ENCODE results near the gene FOCAD.

GRCh38 chr9:20930836-20931235 lies 246.8 kb downstream of the FOCAD start:
- no peak for TF ChIP-seq CTCF (conservative IDR thresholded peaks at IDR 0.05 in 1 of 2, IDR thresholded peaks at IDR 0.05 in 1 of 2; ENCODE audit: extremely low read depth in 1 of 2, insufficient read depth in 1 of 2, low read depth in 1 of 2, low read length in 2 of 2)
- no peak for TF ChIP-seq EZH2 (IDR thresholded peaks at IDR 0.05; ENCODE audit: borderline replicate concordance, low read length)
